GM19467 (cell line): ENCODE data around the gene STEEP1.

ENCODE experiments used
- ATAC-seq: cut with Tn5 transposase; IDR thresholded peaks from one replicate; pipeline ENCODE4 v1.9.1; 2021; ENCODE audit warnings: mild to moderate bottlenecking, moderate library complexity; ENCODE audit not compliant: unreplicated experiment

Gene STEEP1

DNA sequence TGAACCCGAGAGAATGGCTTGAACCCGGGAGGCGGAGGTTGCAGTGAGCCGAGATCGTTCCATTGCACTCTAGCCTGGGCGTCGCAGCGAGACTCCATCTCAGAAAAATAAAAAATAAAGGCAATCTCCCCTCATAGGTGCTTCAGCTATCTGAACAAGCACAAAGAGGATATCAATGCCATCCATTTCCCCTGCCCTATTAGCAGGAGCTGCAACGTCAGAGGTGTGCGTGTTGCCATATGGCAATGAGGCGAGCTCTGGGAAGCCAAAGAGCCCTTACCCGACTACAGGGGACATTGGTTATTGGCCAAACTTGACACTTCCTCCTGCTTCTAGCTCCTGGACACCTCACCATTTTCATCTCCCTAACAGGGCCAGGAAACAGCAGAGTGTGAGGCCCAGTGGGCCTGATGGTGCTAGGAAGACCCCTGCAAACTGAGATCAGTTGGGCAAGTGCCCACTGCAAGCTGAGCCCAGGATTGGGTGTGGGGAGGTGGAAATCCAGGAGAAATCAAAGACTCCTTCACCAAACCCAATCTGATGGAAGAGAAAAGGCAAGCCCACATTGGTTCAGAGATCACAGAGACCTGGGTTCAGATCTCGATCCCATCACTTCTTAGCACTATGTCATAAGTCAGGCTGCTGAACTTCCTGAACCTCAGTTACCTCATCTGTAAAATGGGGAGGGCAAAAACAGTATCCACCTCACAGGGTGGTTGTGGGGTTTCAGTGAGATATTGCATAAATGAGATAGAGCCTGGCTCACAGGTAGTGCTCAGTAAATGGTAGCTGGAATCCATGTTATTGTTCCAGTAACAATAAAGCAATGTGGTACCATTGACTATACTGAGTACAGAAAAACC lies 75.8 kb downstream of the STEEP1 start:
- no peak for ATAC-seq

DNA sequence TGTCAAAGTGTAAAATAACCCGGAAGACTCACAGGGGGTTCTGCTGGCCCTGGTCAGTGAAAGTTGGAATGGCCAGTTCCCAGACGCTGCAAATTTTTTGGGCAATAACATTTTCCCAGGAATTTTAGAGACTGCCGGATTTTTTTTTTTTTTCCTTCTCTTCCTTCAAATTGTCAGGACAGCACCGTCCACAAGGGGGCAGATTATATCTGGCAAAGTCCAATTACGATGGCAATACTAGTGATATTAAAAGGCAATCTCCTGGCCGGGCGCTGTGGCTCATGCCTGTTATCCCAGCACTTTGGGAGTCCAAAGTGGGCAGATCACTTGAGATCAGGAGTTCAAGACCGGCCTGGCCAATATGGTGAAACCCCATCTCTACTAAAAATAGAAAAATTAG lies 76.5 kb downstream of the STEEP1 start:
- ATAC-seq: no peak
